CD4-positive, alpha-beta T cell (primary cell): ENCODE results near the gene ESPL1. TPM values are rescaled to one million over a fixed set of nuclear protein-coding genes. Genes with fewer than 3 reads are reported as not detected.

Experiments
- ATAC-seq: fragments of 200-7000 bp; cut with Tn5 transposase; one replicate; pipeline ENCODE4 v1.10.0; 2022; ENCODE audit warnings: mild to moderate bottlenecking; ENCODE audit not compliant: poor library complexity
- CTCF ChIA-PET: fragments of 350-600 bp; sonication (Branson Sonifier 250); formaldehyde crosslinking; loops from one replicate; lab custom pipeline; 2021; ENCODE audit warnings: antibody characterized with exemption, inconsistent platforms; lab: Charles Lee
- POLR2A ChIA-PET: fragments of 350-600 bp; sonication (Branson Sonifier 250); formaldehyde crosslinking; loops from one replicate; lab custom pipeline; 2021; ENCODE audit warnings: antibody characterized with exemption, inconsistent platforms; lab: Charles Lee
- DNase-seq, 14 experiments: peaks; one replicate each; pipeline ENCODE4 v3.0.0-alpha.2; 2013 to 2020; ENCODE audit warnings: mixed read lengths in 2 of 14
- H3K27ac ChIP-seq, 2 donors: one replicate each; pipeline versions ENCODE4 v1.5.1 to v1.7.0; 2013; ENCODE audit warnings: low read length in 2 of 2, low read depth in 1 of 2, mild to moderate bottlenecking in 1 of 2
- H3K27me3 ChIP-seq, 2 experiments: 1 replicate in 1 of 2; 2 replicates in 1 of 2; pipeline versions ENCODE4 v1.6.1 to v1.7.0; 2013; ENCODE audit warnings: low read length in 2 of 2, control low read depth in 1 of 2, mild to moderate bottlenecking in 1 of 2, moderate library complexity in 1 of 2; ENCODE audit not compliant: insufficient read depth in 2 of 2, control insufficient read depth in 1 of 2
- H3K36me3 ChIP-seq: one replicate; pipeline ENCODE4 v1.6.1; 2013; ENCODE audit warnings: low read length, control low read depth; ENCODE audit not compliant: insufficient read depth
- H3K4me1 ChIP-seq: one replicate; pipeline ENCODE4 v1.6.1; 2013; ENCODE audit warnings: low read length, control low read depth; ENCODE audit not compliant: insufficient read depth
- H3K4me3 ChIP-seq: one replicate; pipeline ENCODE4 v1.5.1; 2013; ENCODE audit warnings: mild to moderate bottlenecking, low read length, moderate library complexity
- H3K9me3 ChIP-seq, 2 experiments: 1 replicate in 1 of 2; 2 replicates in 1 of 2; pipeline versions ENCODE4 v1.6.1 to v1.7.0; 2013; ENCODE audit warnings: low read length in 2 of 2, mild to moderate bottlenecking in 2 of 2, control low read depth in 1 of 2, moderate library complexity in 1 of 2; ENCODE audit not compliant: control insufficient read depth in 1 of 2, insufficient read depth in 1 of 2
- H3K27ac Mint-ChIP-seq: one replicate; pipeline ENCODE4 v1.8.0; 2020; ENCODE audit warnings: mixed read lengths
- H3K27me3 Mint-ChIP-seq: one replicate; pipeline ENCODE4 v1.8.0; 2021; ENCODE audit warnings: mixed read lengths
- H3K36me3 Mint-ChIP-seq: one replicate; pipeline ENCODE4 v1.8.0; 2021; ENCODE audit warnings: low read depth, mixed read lengths
- H3K4me1 Mint-ChIP-seq: one replicate; pipeline ENCODE4 v1.8.0; 2021; ENCODE audit warnings: low read depth, mixed read lengths
- H3K4me3 Mint-ChIP-seq: one replicate; pipeline ENCODE4 v1.8.0; 2020; ENCODE audit warnings: mild to moderate bottlenecking, mixed read lengths
- H3K9me3 Mint-ChIP-seq: one replicate; pipeline ENCODE4 v1.8.0; 2020; ENCODE audit warnings: mixed read lengths
- intact Hi-C, 2 experiments: fragments of 100-400 bp; cut with DNase I in 1 of 2; cut with micrococcal nuclease in 1 of 2; formaldehyde crosslinking; loops; one replicate each; pipeline versions ENCODE4 v1.15.1 to v1.9.0; 2023 to 2025; cut with DNase I, micrococcal nuclease
- polyA plus RNA-seq, 2 donors: library from polyadenylated mRNA; unstranded; fragments of 120-200 nt; gene quantifications; one replicate each; pipeline ENCODE4 v1.2.1, GENCODE V29; 2013
- total RNA-seq, 174 experiments: library from RNA in 2 of 174; stranded (reverse) in 2 of 174; gene quantifications; one replicate each; pipeline ENCODE4 v1.2.3 and lab custom pipeline; 2021 to 2026
- TF ChIP-seq, protein P1 (sequence below): fragments of 200-600 bp; IDR thresholded peaks from one replicate; pipeline ENCODE4 v1.8.0; 2022; ENCODE audit warnings: antibody characterized with exemption, mild to moderate bottlenecking

The ESPL1 gene
- total RNA-seq (under 1 TPM; 0.20 to 0.71 TPM), total RNA-seq (lab: John Stamatoyannopoulos, UW) (0.28 to 144 (median 5.2) reads per million in 172 experiments)
- 0.35 TPM for polyA plus RNA-seq (2013, experiment 1 of 2)
- 1.0 TPM for polyA plus RNA-seq (2013, experiment 2 of 2)

DNA sequence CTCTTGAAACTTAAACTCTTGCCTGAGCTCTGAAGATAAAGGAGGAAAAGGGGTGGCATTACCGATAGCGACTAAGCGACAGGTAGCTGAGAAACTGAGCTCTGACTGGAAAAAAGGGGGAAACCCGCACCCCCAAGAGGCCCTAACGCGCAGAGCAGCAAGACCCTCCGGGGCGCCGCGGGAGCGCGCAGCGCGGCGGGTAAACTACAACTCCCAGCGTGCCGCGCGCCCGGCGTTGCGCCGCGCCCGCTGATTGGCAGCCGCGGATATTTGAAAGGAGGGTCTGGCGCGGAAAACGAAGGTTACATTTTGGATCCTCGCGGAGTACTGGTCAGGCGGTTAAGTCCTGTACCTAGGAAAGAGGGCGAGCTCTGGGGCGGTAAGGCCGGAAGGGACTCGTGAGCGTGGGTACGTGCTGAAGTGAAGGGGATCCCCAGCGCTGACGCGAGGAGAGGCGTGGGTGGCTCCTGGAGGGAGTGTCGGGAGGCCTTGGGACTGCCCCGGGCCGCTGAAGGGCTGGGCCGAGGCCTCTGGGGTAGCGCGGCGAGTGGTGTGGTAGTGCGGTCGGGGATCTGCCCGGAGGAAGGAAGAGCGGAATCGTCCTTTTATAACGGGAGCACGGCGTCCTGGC, at the start of gene ESPL1:
Gene ESPL1, plus strand, starts transcription at position 301 of the 631 bp plus-strand sequence. CDS start 468 bp downstream, outside the sequence.
- ChIA-PET CTCF (interaction anchor here (0.7 to 4.5 kb wide), 14 partner anchors 15 to 109 kb away, joined by 3 to 37 read pairs (median 6); partner anchors contain the start of genes AAAS, CSAD, PFDN5 and ZNF740), POLR2A (interaction anchor here (0.6 to 3.0 kb wide), 20 partner anchors 13 to 233 kb away, joined by 3 to 28 read pairs (median 4); partner anchors contain the start of genes AAAS, CSAD, ITGB7 and PFDN5)
- DNase-seq = peak; percentile 55 to 93 (median 74)
- H3K27me3 Mint-ChIP-seq = no peaks in the 10 kb centered on the region
- H3K9me3 Mint-ChIP-seq = no peaks in the 10 kb centered on the region
- H3K4me1 ChIP-seq = peaks cover 18% of the 10 kb centered on the region
- TF ChIP-seq, protein P1, sequence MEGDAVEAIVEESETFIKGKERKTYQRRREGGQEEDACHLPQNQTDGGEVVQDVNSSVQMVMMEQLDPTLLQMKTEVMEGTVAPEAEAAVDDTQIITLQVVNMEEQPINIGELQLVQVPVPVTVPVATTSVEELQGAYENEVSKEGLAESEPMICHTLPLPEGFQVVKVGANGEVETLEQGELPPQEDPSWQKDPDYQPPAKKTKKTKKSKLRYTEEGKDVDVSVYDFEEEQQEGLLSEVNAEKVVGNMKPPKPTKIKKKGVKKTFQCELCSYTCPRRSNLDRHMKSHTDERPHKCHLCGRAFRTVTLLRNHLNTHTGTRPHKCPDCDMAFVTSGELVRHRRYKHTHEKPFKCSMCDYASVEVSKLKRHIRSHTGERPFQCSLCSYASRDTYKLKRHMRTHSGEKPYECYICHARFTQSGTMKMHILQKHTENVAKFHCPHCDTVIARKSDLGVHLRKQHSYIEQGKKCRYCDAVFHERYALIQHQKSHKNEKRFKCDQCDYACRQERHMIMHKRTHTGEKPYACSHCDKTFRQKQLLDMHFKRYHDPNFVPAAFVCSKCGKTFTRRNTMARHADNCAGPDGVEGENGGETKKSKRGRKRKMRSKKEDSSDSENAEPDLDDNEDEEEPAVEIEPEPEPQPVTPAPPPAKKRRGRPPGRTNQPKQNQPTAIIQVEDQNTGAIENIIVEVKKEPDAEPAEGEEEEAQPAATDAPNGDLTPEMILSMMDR = peak; percentile 36
- peak within 1 kb of the TSS; percentile 95 for H3K4me3 Mint-ChIP-seq
- H3K27ac Mint-ChIP-seq = peak within 1 kb of the TSS; percentile 82
- H3K4me3 ChIP-seq = peak within 1 kb of the TSS; percentile 86
- ATAC-seq = peak; percentile 91
- H3K36me3 Mint-ChIP-seq = no peaks in the 10 kb centered on the region
- H3K27ac ChIP-seq = peak within 1 kb of the TSS; percentile 40 to 50
- peaks cover 19% of the 10 kb centered on the region for H3K4me1 Mint-ChIP-seq
- no peaks in the 10 kb centered on the region for H3K9me3 ChIP-seq
- intact Hi-C loops = loop anchor here (1.0 to 5.0 kb wide), 6 partner anchors 16 to 106 kb away; partner anchors contain the start of genes CSAD (in 1 of the 2) and ZNF740 (in 1 of the 2)
- no peaks in the 10 kb centered on the region for H3K27me3 ChIP-seq
- no peaks in the 10 kb centered on the region for H3K36me3 ChIP-seq

DNA sequence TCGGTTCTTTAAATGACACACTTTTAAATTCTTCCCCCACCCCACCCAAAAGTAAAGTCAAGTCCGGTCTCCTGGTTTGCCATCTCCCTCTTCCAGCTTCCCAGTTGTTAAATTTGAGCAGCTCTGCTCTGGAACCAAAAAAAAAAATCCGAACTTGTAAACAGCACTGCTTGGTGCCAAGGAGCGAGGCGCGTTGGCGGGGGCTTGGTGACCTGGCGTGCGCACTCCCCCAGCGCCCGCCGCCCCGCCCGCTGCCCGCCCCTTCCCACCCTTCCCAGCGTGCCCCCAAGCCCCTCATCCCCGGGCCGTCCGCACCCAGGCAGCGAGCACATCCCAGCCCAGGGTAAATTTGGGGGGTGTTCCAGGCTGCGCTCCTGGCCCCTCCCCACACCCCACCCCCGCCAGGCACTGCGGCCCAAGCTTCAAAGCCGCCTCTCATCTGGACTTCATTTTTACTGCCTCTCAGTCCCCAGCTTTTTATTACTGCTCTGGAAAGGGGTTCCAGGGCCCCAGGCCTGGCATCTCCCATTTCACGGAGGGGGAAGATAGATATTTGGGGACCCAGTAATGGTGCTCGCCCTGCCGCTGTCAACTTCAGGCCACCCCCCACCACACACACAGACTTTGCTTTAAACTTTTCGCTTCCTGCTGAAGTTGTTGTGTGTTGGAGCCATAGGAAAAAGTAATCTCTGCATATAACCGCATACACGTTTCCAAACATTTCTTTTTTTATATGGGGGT, 49.4 kb upstream of the ESPL1 start:
- ChIA-PET POLR2A (interaction anchor here (0.7 to 5.6 kb wide), 20 partner anchors 11 to 161 kb away, joined by 3 to 43 read pairs (median 14); partner anchors contain the start of genes AAAS, CSAD, ESPL1 and ITGB7), CTCF (interaction anchor here (1.6 to 8.3 kb wide), 3 partner anchors 33 to 103 kb away, joined by 5 to 68 read pairs (median 19); partner anchors contain the start of genes AAAS and ESPL1)
- peak overlapping the region; percentile 77 for H3K4me3 ChIP-seq
- H3K27ac ChIP-seq = peak overlapping the region; percentile 45 to 92
- intact Hi-C loops = no loop called here
- peaks cover 24% of the 10 kb centered on the region for H3K36me3 ChIP-seq
- Mint-ChIP-seq H3K4me1 (peaks cover 80% of the 10 kb centered on the region), H3K9me3 (no peaks in the 10 kb centered on the region), H3K27ac (peak overlapping the region; percentile 90), H3K36me3 (peaks cover 48% of the 10 kb centered on the region), H3K4me3 (peak overlapping the region; percentile 100), H3K27me3 (no peaks in the 10 kb centered on the region)
- no peaks in the 10 kb centered on the region for H3K9me3 ChIP-seq
- H3K4me1 ChIP-seq = peaks cover 81% of the 10 kb centered on the region
- ATAC-seq (no peak), DNase-seq (peak in 1 of 14 experiments; percentile 24)
- no peaks in the 10 kb centered on the region for H3K27me3 ChIP-seq
- TF ChIP-seq, protein P1 = no peak
